ENCODE data around the gene C10orf90. TPM values are rescaled to one million over a fixed set of nuclear protein-coding genes. Genes with fewer than 3 reads are reported as not detected.

C10orf90 gene
- total and polyA plus RNA-seq, 2 of the 8 experiments (the other 6 are each of a cell fraction or from before 2014, with no cell fraction given): 0.21 TPM; not detected in 1

- H2BK120ac ChIP-seq (replicated peaks; ENCODE audit: low read depth, low read length): no peak overlapping the region
- no peak overlapping the region for H2AK5ac ChIP-seq (ENCODE audit: low read depth, low read length)
- no peak overlapping the region for H4K8ac ChIP-seq (ENCODE audit: extremely low read depth, insufficient read depth, low read length)
- H2BK15ac ChIP-seq (ENCODE audit: low read length): no peak overlapping the region
- 79% methylated on average over 14 of the region's 14 CpGs; no CpG with 5 or more reads in 1 of the 2 experiments for WGBS, 2 experiments (ENCODE audit: extremely low coverage in 1 of 2, insufficient coverage in 1 of 2, insufficient read length in 1 of 2, insufficient replicate concordance in 2 of 2, low coverage in 1 of 2, low lambda C conversion rate in 2 of 2, missing lambda C conversion rate in 1 of 2)
- H3K23ac ChIP-seq (ENCODE audit: insufficient read length): no peak overlapping the region
- no peak overlapping the region for H3K27ac ChIP-seq (ENCODE audit: low read depth, low read length)
- H3K79me2 ChIP-seq (ENCODE audit: control insufficient read depth in 1 of 2, insufficient read depth in 2 of 2, low read length in 2 of 2): no peaks in the 10 kb centered on the region
- no peak overlapping the region for H2AFZ ChIP-seq (ENCODE audit: low read length)
- H3K27me3 ChIP-seq (replicated peaks in 1 of 4; ENCODE audit: control insufficient read depth in 3 of 4, extremely low read depth in 1 of 4, insufficient read depth in 3 of 4, low read length in 3 of 4): no peaks in the 10 kb centered on the region
- DNase-seq (ENCODE audit: low read depth in 1 of 2, low spot score in 2 of 2): no peak
- POLR2A ChIA-PET (ENCODE audit: partially characterized antibody): interaction anchor here (1.0 kb wide), 1 partner anchor 21 kb away, joined by 3 read pairs; no protein-coding TSS in a partner anchor
- no peak overlapping the region for H4K5ac ChIP-seq (ENCODE audit: insufficient read length, low read depth, low read length)
- no peak overlapping the region for H4K91ac ChIP-seq (replicated peaks; ENCODE audit: insufficient read length, low read length)
- H2BK5ac ChIP-seq (ENCODE audit: low read depth, low read length): no peak overlapping the region
- no peak overlapping the region for H3K9ac ChIP-seq (replicated peaks in 1 of 4; ENCODE audit: extremely low read depth in 1 of 4, low read depth in 3 of 4, low read length in 3 of 4)
- no peak for FAIRE-seq
- no peaks in the 10 kb centered on the region for H3K79me1 ChIP-seq (ENCODE audit: low read depth, low read length)
- no peaks in the 10 kb centered on the region for H3K9me3 ChIP-seq (ENCODE audit: insufficient read depth in 2 of 2, low read depth in 1 of 2, low read length in 1 of 2)
- no peak overlapping the region for H3K4me2 ChIP-seq (ENCODE audit: insufficient read depth in 1 of 2, low read depth in 2 of 2, low read length in 2 of 2)
- H3K56ac ChIP-seq (replicated peaks; ENCODE audit: insufficient read length, low read depth, low read length): no peak overlapping the region
- no peaks in the 10 kb centered on the region for H4K20me1 ChIP-seq (replicated peaks in 1 of 2; ENCODE audit: control insufficient read depth in 1 of 2, insufficient read depth in 2 of 2, low read length in 2 of 2)
- H3K18ac ChIP-seq (ENCODE audit: extremely low read depth, low read length): no peak overlapping the region
- H3K4me3 ChIP-seq (ENCODE audit: extremely low read depth in 1 of 4, insufficient read depth in 2 of 4, low read depth in 3 of 4, low read length in 4 of 4): no peak overlapping the region
- H3K23me2 ChIP-seq (ENCODE audit: low read depth, low read length): no peaks in the 10 kb centered on the region
- peaks cover 0 to 8% (median 6%) of the 10 kb centered on the region in 4 experiments; a peak in 5 of 7 replicates for H3K4me1 ChIP-seq (replicated peaks in 1 of 4; ENCODE audit: control insufficient read depth in 3 of 4, insufficient read depth in 4 of 4, low read length in 3 of 4)
- CTCF ChIA-PET (ENCODE audit: partially characterized antibody): interaction anchor here (1.7 kb wide), 1 partner anchor 12 kb away, joined by 5 read pairs; no protein-coding TSS in a partner anchor
- no peak overlapping the region for H3K4ac ChIP-seq (replicated peaks; ENCODE audit: insufficient read length, low read depth, low read length)
- no peak overlapping the region for H3K14ac ChIP-seq (ENCODE audit: insufficient read length)
- no peak overlapping the region for H2BK12ac ChIP-seq (ENCODE audit: low read depth, low read length)
- H3K36me3 ChIP-seq (ENCODE audit: control insufficient read depth in 2 of 4, insufficient read depth in 4 of 4, low read length in 3 of 4): no peaks in the 10 kb centered on the region
- H2BK20ac ChIP-seq (ENCODE audit: low read length): no peak overlapping the region
- no peak for TF ChIP-seq KDM1A (IDR thresholded peaks at IDR 0.05; ENCODE audit: borderline replicate concordance, low read length)
- no peak for TF ChIP-seq E2F6 (IDR thresholded peaks at IDR 0.05)
- no peak for TF ChIP-seq TBP (IDR thresholded peaks at IDR 0.05; ENCODE audit: low read depth, low read length)
- no peak for TF ChIP-seq RXRA (IDR thresholded peaks at IDR 0.05; ENCODE audit: insufficient read depth, low read depth, low read length)
- no peak for TF ChIP-seq SP2 (IDR thresholded peaks at IDR 0.05; ENCODE audit: low read length)
- no peak for TF ChIP-seq TAF1 (IDR thresholded peaks at IDR 0.05; ENCODE audit: low read depth, low read length)
- TF ChIP-seq GTF2F1 (IDR thresholded peaks at IDR 0.05; ENCODE audit: borderline replicate concordance, low read depth, low read length): no peak
- no peak for TF ChIP-seq CHD1 (IDR thresholded peaks at IDR 0.05; ENCODE audit: low read depth, low read length)
- no peak for TF ChIP-seq ZNF274 (IDR thresholded peaks at IDR 0.05; ENCODE audit: borderline replicate concordance, extremely low read depth, low read length)
Observed at GRCh38 chr10:126586128-126586527, 84.4 kb downstream of the C10orf90 start.

Data from H1 (cell line).